Lung (tissue), 12 donors: ENCODE measurements around the gene AUTS2. TPM values are rescaled to one million over a fixed set of nuclear protein-coding genes. Genes with fewer than 3 reads are reported as not detected.

ENCODE experiments used
- ATAC-seq: fragments of 200-7000 bp; cut with Tn5 transposase; one replicate; pipeline ENCODE4 v1.9.1; 2020; ENCODE audit warnings: moderate number of reproducible peaks; ENCODE audit not compliant: insufficient read depth, low FRiP score
- DNase-seq, 3 donors: peaks; one replicate each; pipeline ENCODE4 v3.0.0-alpha.2; 2013 to 2017
- H3K27ac ChIP-seq, 2 donors: one replicate each; pipeline ENCODE4 v1.5.1; 2013; ENCODE audit warnings: mild to moderate bottlenecking in 2 of 2, moderate library complexity in 2 of 2, control low read depth in 1 of 2, inconsistent platforms in 1 of 2, low read depth in 1 of 2, low read length in 1 of 2
- H3K27me3 ChIP-seq, 3 donors: one replicate each; pipeline ENCODE4 v1.5.1; 2013; ENCODE audit warnings: low read length in 2 of 3; ENCODE audit not compliant: control insufficient read depth in 3 of 3, insufficient read depth in 3 of 3
- H3K36me3 ChIP-seq, 4 donors: one replicate each; pipeline ENCODE4 v1.5.1; 2013; ENCODE audit warnings: low read length in 4 of 4, mild to moderate bottlenecking in 1 of 4, moderate library complexity in 1 of 4; ENCODE audit not compliant: control insufficient read depth in 4 of 4, insufficient read depth in 4 of 4
- H3K4me1 ChIP-seq, 5 donors: one replicate each; pipeline ENCODE4 v1.5.1; 2013; ENCODE audit warnings: low read length in 5 of 5, mild to moderate bottlenecking in 2 of 5, moderate library complexity in 1 of 5; ENCODE audit not compliant: control insufficient read depth in 5 of 5, insufficient read depth in 5 of 5
- H3K4me3 ChIP-seq: one replicate; pipeline ENCODE4 v1.5.1; 2013; ENCODE audit warnings: mild to moderate bottlenecking, control low read depth, moderate library complexity
- H3K9ac ChIP-seq, 2 donors: one replicate each; pipeline ENCODE4 v1.5.1; 2013; ENCODE audit warnings: low read length in 2 of 2, control low read depth in 1 of 2; ENCODE audit not compliant: insufficient read depth in 1 of 2
- H3K9me3 ChIP-seq, 4 donors: one replicate each; pipeline ENCODE4 v1.5.1; 2013; ENCODE audit warnings: low read length in 3 of 4, mild to moderate bottlenecking in 1 of 4, moderate library complexity in 1 of 4; ENCODE audit not compliant: control insufficient read depth in 4 of 4, insufficient read depth in 3 of 4
- CTCF ChIP-seq: IDR thresholded peaks from 2 replicates; pipeline ENCODE4 v1.5.1; 2012; ENCODE audit warnings: mild to moderate bottlenecking; ENCODE audit errors: control extremely low read depth, extremely low read depth
- WGBS, 2 donors: extraction: QIAGEN DNeasy Blood & Tissue Kit; methylation state at CpG; one replicate each; pipeline ENCODE4 v1.1.7; 2013; 5-methylcytosine and 5-hydroxymethylcytosine counted together
- polyA plus RNA-seq, 2 donors: library from polyadenylated mRNA; stranded (reverse); fragments of 200-250 nt; gene quantifications; one replicate each; pipeline ENCODE4 v1.2.1, GENCODE V29; 2013
- total RNA-seq, 2 donors: library from RNA; depleted of rRNA in 1 of 2; stranded (reverse); fragments of >200 nt in 1 of 2; gene quantifications; one replicate each; pipeline ENCODE4 v1.2.1, GENCODE V29; 2014 to 2021
- donor health status: control.
- donor health status: control.
- donor health status: Bipolar disorder and iron deficiency.
- donor health status: healthy.
- donor health status: DM: yes; HTN: yes; CAD: no.

Gene AUTS2
- total and polyA plus RNA-seq, 4 donors = 11.8 to 115 (median 40.6) TPM

- Histone ChIP-seq H3K27me3 (no peaks in the 10 kb centered on the region), H3K9me3 (no peaks in the 10 kb centered on the region), H3K27ac (no peak overlapping the region), H3K4me1 (no peaks in the 10 kb centered on the region), H3K9ac (no peak overlapping the region), H3K36me3 (no peaks in the 10 kb centered on the region), H3K4me3 (no peak overlapping the region)
- no peak for TF ChIP-seq CTCF
- DNase-seq (no peak), ATAC-seq (no peak)
- 84 to 89% methylated on average over 9 of the region's 9 CpGs for WGBS, 2 donors
Observed at GRCh38 chr7:70294211-70294911, 696.1 kb downstream of the AUTS2 start.

- Histone ChIP-seq H3K4me1 (no peaks in the 10 kb centered on the region), H3K36me3 (no peaks in the 10 kb centered on the region), H3K9me3 (no peaks in the 10 kb centered on the region), H3K4me3 (no peak overlapping the region), H3K27me3 (no peaks in the 10 kb centered on the region), H3K9ac (no peak overlapping the region), H3K27ac (no peak overlapping the region)
- no peak for DNase-seq
- no peak for ATAC-seq
- TF ChIP-seq CTCF = no peak
- 82 to 89% methylated on average over 6 of the region's 6 CpGs for whole genome bisulfite sequencing, 2 donors
Observed at GRCh38 chr7:70298780-70299471, 700.7 kb downstream of the AUTS2 start.

- H3K9me3 ChIP-seq = no peaks in the 10 kb centered on the region
- no peaks in the 10 kb centered on the region for H3K4me1 ChIP-seq
- no peak overlapping the region for H3K27ac ChIP-seq
- H3K36me3 ChIP-seq = no peaks in the 10 kb centered on the region
- no peak for ATAC-seq
- no peak overlapping the region for H3K9ac ChIP-seq
- no peak for TF ChIP-seq CTCF
- no peaks in the 10 kb centered on the region for H3K27me3 ChIP-seq
- WGBS, 2 donors = 91 to 95% methylated on average over 4 of the region's 4 CpGs
- no peak overlapping the region for H3K4me3 ChIP-seq
- no peak for DNase-seq
Observed at GRCh38 chr7:70299472-70299807, 701.2 kb downstream of the AUTS2 start.
